GM18861 (cell line): ENCODE measurements around the gene ZDHHC8.

ENCODE experiments used
- ATAC-seq: cut with Tn5 transposase; IDR thresholded peaks from one replicate; pipeline ENCODE4 v1.9.1; 2021; ENCODE audit not compliant: unreplicated experiment

Gene ZDHHC8

GRCh38 chr22:20192293-20192971 is 60.8 kb downstream of the ZDHHC8 start:
- no peak for ATAC-seq

GRCh38 chr22:20192972-20193760 is 61.6 kb downstream of the ZDHHC8 start:
- ATAC-seq, result no peak

GRCh38 chr22:20193761-20194494 is 62.3 kb downstream of the ZDHHC8 start:
- ATAC-seq, result no peak

GRCh38 chr22:20194681-20195593 is 63.3 kb downstream of the ZDHHC8 start:
- no peak for ATAC-seq

- no peak for ATAC-seq
Measured at GRCh38 chr22:20196094-20196842, 64.7 kb downstream of the ZDHHC8 start.
